ENCODE results near the gene FOXK2. TPM values are rescaled to one million over a fixed set of nuclear protein-coding genes. Genes with fewer than 3 reads are reported as not detected.
A peak's percentile ranks its signal among the peaks of the same experiment; 100 is the strongest.
"Not testable (repeated sequence)": the region's sequence is repeated elsewhere in the genome, so short reads cannot be mapped to it uniquely, and the experiment has no call there.

FOXK2 gene
- total RNA-seq, 1 donor from 2014 or later, result 76.6 TPM

DNA sequence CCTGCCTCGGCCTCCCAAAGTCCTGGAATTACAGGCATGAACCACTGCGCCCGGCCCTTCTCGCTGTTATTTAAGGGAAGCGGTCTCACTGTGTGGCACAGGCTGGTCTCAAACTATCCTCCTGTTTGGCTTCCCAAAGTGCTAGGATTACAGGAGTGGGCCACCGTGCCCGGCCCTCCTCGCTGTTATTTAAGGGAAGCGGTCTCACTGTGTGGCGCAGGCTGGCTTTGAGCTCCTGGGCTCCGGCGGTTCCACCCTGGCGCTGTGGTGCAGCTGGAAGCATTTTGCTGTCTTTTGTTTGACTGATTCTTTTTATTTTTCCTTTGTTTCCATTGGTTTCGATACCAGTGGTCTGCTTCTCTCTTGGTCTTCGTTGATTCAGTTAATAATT is 40.7 kb downstream of the FOXK2 start:
- peaks cover 16% of the 10 kb centered on the region for H3K4me1 Mint-ChIP-seq (ENCODE audit: low read depth)
- no peak for DNase-seq (ENCODE audit: low spot score, unreplicated experiment)
- no peaks in the 10 kb centered on the region for H3K27me3 Mint-ChIP-seq
- no peak overlapping the region for H3K4me3 Mint-ChIP-seq (ENCODE audit: low read depth)
- peaks cover 6% of the 10 kb centered on the region for H3K36me3 Mint-ChIP-seq (ENCODE audit: insufficient read depth)
- peak overlapping the region; percentile 83 for H3K27ac Mint-ChIP-seq
- no peaks in the 10 kb centered on the region for H3K9me3 Mint-ChIP-seq (ENCODE audit: low read depth)
- TF ChIP-seq, protein P1, sequence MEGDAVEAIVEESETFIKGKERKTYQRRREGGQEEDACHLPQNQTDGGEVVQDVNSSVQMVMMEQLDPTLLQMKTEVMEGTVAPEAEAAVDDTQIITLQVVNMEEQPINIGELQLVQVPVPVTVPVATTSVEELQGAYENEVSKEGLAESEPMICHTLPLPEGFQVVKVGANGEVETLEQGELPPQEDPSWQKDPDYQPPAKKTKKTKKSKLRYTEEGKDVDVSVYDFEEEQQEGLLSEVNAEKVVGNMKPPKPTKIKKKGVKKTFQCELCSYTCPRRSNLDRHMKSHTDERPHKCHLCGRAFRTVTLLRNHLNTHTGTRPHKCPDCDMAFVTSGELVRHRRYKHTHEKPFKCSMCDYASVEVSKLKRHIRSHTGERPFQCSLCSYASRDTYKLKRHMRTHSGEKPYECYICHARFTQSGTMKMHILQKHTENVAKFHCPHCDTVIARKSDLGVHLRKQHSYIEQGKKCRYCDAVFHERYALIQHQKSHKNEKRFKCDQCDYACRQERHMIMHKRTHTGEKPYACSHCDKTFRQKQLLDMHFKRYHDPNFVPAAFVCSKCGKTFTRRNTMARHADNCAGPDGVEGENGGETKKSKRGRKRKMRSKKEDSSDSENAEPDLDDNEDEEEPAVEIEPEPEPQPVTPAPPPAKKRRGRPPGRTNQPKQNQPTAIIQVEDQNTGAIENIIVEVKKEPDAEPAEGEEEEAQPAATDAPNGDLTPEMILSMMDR (IDR thresholded peaks at IDR 0.05; ENCODE audit: unreplicated experiment), result no peak

DNA sequence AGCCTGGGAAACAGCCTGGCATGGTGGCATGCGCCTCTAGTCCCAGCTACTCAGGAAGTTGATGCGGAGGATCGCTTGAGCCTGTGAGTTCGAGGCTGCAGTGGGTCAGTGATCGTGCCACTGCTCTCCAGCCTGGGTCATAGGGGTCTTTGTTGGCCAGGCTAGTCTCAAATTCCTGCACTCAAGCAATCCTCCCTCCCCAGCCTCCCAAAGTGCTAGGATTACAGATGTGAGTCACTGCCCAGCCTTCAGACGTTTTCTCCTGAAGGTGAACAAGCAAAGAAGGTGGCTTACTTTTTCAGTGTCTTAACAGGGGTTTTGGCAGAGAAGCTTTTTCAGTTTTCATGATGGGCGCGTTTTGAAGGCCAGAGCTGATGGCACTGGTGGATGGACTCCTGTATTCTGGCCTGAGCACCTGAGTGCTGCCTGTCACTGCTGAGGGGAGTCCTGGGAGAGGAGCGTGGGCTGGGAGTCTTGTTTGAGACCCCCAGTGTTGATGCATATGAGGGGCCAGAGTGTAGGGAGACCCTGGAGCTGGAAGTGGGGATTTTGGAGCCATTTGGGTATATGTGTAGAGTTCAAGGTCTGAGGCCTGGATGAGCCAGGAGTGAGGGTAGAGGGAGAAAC is 41.4 kb downstream of the FOXK2 start:
- no peaks in the 10 kb centered on the region for H3K27me3 Mint-ChIP-seq
- peaks cover 16% of the 10 kb centered on the region for H3K4me1 Mint-ChIP-seq (ENCODE audit: low read depth)
- peaks cover 7% of the 10 kb centered on the region for H3K36me3 Mint-ChIP-seq (ENCODE audit: insufficient read depth)

DNA sequence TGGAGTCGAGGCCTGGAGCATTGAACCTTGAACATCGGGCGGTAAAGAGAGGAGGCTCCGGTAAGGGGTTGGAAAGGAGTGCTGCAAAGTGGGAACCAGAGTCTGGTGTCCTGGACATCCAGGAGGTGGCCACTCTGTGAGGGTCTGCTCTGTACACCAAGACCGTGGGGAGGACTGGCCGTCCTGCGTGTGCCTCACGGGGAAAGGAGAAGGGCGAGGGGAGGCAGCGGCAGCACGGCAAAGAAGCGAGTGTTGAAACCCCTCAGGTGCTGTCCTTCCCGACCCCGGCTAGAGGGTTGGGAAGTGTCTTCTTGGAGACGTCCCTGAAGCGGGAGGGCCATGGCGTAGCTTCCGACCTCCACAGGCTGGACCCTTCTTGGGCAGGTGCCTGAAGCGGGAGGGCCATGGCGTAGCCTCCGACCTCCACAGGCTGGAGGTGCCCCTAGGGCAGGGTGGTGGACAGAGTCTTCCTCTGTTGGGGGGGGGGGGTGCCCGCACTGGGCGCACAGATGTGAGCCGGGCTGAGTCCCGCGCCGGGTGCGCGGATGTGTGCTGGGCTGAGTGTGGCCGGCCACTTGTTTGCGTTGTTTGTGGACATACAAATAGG is 42.0 kb downstream of the FOXK2 start:
- TF ChIP-seq, protein P1 (IDR thresholded peaks at IDR 0.05; ENCODE audit: unreplicated experiment), result no peak
- H3K4me1 Mint-ChIP-seq (ENCODE audit: low read depth), result peaks cover 16% of the 10 kb centered on the region
- peak overlapping the region; percentile 86 for H3K27ac Mint-ChIP-seq
- H3K9me3 Mint-ChIP-seq (ENCODE audit: low read depth), result no peaks in the 10 kb centered on the region
- DNase-seq (ENCODE audit: low spot score, unreplicated experiment), result no peak
- H3K36me3 Mint-ChIP-seq (ENCODE audit: insufficient read depth), result peaks cover 7% of the 10 kb centered on the region
- H3K27me3 Mint-ChIP-seq, result no peaks in the 10 kb centered on the region
- H3K4me3 Mint-ChIP-seq (ENCODE audit: low read depth), result no peak overlapping the region

More for the DNA sequence above, 41.4 kb downstream of the FOXK2 start:
- TF ChIP-seq, protein P1 (IDR thresholded peaks at IDR 0.05; ENCODE audit: unreplicated experiment), result no peak
- Mint-ChIP-seq H3K9me3 (ENCODE audit: low read depth) (no peaks in the 10 kb centered on the region), H3K4me3 (ENCODE audit: low read depth) (no peak overlapping the region), H3K27ac (peak overlapping the region; percentile 86)
- DNase-seq (ENCODE audit: low spot score, unreplicated experiment), result no peak

DNA sequence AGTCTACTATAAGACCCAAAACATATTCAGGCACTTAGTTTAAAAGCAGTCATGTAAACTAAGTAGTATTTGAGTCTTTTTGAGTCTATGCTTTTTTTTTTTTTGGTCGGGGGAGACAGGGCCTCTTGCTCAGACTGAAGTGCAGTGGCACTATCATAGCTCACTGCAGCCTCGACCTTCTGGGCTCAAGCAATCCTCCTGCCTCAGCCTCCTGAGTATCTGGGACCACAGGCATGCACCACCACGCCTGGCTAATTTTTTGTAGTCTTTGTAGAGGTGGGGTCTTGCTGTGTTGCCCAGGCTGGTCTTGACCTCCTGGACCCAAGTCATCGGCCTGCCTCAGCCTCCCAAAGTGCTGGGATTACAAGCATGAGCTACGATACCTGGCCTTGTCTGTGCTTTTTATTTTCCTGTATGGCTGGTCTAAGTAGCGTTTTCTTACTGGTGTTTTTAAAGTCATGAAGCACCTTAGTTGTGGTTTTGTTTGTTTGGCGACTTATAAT is 43.2 kb downstream of the FOXK2 start:
- DNase-seq (ENCODE audit: low spot score, unreplicated experiment); H3K27me3 Mint-ChIP-seq; H3K4me3 Mint-ChIP-seq (ENCODE audit: low read depth); H3K9me3 Mint-ChIP-seq (ENCODE audit: low read depth); H3K36me3 Mint-ChIP-seq (ENCODE audit: insufficient read depth): not testable (repeated sequence)
- Mint-ChIP-seq H3K27ac (peak overlapping the region; percentile 45), H3K4me1 (ENCODE audit: low read depth) (peaks cover 19% of the 10 kb centered on the region)

DNA sequence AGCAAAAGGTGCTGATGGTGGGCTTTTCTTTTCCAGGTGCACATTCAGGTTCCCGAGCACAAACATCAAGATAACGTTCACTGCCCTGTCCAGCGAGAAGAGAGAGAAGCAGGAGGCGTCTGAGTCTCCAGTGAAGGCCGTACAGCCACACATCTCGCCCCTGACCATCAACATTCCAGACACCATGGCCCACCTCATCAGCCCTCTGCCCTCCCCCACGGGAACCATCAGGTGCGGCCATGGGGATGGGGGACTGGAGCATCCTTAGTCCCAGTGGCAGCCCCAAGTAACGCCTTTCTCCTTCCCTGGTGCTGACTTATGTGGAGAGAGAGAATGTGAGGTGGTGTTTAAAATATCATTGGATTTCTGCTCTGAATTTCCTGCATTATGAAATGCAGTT is 43.8 kb downstream of the FOXK2 start:
- Mint-ChIP-seq H3K36me3 (ENCODE audit: insufficient read depth) (peaks cover 7% of the 10 kb centered on the region), H3K4me1 (ENCODE audit: low read depth) (peaks cover 22% of the 10 kb centered on the region), H3K27me3 (no peaks in the 10 kb centered on the region), H3K9me3 (ENCODE audit: low read depth) (no peaks in the 10 kb centered on the region), H3K4me3 (ENCODE audit: low read depth) (no peak overlapping the region), H3K27ac (peak overlapping the region; percentile 45)
- no peak for DNase-seq (ENCODE audit: low spot score, unreplicated experiment)
- TF ChIP-seq, protein P1 (IDR thresholded peaks at IDR 0.05; ENCODE audit: unreplicated experiment), result no peak

DNA sequence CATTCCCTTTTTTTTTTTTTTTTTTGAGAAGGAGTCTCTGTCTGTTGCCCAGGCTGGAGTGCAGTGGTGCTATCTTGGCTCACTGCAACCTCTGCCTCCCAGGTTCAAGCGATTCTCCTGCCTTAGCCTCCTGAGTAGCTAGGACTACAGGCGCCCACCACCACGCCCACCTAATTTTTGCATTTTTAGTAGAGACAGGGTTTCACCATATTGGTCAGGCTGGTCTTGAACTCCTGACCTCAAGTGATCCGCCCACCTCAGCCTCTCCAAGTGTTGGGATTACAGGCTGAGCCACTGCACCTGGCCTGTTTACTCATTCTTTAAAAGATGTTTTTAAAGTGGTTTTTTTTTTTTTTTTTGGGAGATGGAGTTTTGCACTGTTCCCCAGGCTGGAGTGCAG is 44.2 kb downstream of the FOXK2 start:
- not testable (repeated sequence) for DNase-seq (ENCODE audit: low spot score, unreplicated experiment); H3K4me3 Mint-ChIP-seq (ENCODE audit: low read depth); H3K27me3 Mint-ChIP-seq; H3K9me3 Mint-ChIP-seq (ENCODE audit: low read depth)
- peaks cover 25% of the 10 kb centered on the region for H3K4me1 Mint-ChIP-seq (ENCODE audit: low read depth)
- peaks cover 10% of the 10 kb centered on the region for H3K36me3 Mint-ChIP-seq (ENCODE audit: insufficient read depth)
- H3K27ac Mint-ChIP-seq, result peak overlapping the region; percentile 45
